ENCODE data around the gene GPR180. TPM values are rescaled to one million over a fixed set of nuclear protein-coding genes. Genes with fewer than 3 reads are reported as not detected.

The GPR180 gene
- total RNA-seq, 1 donor from 2014 or later = 5.5 TPM

DNA sequence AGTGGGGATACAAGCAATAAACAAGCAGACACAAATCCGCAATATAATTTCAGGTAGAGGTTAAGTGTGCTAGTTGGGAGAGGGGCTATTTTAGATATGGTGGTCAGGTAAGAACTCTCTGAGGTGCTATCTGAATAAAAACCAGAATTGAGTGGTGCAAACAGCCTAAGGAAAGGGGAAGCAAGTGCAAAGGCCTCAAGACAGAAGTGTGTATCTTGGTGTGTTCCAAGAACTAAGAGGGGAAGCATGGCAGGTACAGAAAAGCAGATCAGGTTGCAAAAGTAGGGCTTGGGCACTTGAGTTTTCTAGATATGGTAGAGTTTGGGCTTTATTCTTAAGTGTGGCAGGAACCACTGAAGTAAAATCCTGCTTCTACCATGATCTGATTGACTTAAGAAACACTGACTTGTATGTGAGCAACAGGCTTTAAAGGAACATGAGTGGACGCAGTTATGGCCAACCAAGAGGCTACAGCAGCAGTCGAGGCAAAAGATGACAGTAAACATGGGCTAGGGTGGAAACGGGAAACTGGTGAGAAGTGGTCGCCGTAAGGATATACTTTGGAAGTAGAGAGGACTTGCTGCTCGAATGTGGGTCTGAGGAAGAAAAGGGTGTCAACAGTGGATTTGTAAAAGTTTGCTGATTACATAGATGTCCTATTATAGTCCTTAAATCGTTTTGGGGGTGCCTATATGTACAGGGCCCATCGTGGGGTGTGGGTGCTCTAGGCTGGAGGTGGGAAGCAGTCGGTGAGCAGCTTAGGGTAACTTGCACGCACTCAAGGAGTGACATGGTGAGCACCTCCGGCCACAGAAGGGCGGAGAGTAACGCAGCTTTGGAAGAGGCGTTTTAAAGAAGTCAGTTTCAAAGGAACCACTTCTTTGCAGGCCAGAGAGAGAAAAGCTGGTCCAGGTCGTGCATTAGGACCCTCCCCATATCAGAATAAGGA lies 6.4 kb upstream of the GPR180 start:
- DNase-seq = no peak
- intact Hi-C loops (cut with DNase I) = no loop called here
- ATAC-seq (ENCODE audit: poor library complexity) = peak; percentile 61

DNA sequence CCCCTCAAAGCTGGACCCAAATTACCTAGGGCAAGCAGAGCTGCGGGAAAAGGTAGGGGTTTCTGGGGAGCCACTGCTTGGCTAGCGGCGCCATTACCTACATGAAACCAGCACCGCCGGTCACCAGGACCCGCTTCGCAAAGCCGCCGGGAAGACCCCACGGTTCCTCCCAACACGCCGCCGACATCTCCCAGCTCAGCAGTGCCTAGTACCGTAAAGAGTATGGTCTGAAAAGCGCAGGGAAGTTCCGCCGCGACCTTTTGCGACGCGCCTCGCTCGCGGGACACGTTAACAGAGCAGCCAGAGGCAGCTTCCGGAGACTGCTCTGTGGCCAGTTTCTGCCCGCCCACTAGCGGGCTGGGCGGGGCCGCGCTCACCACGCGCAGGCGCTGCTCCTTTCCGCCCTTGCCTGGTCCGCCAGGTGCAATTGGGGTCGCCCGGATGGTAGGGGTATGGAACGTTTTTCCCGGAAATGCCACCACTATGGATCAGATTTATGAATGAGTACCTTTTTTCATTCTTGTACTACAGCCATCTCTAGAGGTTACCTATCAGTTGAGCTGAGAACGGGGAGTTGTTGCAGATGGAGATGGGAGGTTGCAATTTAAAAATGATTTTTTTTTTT lies 5.6 kb upstream of the GPR180 start, which contains the start of gene TGDS:
TGDS (minus strand) TSS at position 203 of the 625 bp plus-strand sequence; CDS start at position 187, 16 bp downstream.
- DNase-seq = peak; percentile 96
- peak; percentile 100 for ATAC-seq (ENCODE audit: poor library complexity)
- intact Hi-C loops (cut with DNase I) = no loop called here

GRCh38 chr13:94596575-94596971 lies 5.1 kb upstream of the GPR180 start:
- no peak for DNase-seq
- intact Hi-C loops (cut with DNase I) = no loop called here
- no peak for ATAC-seq (ENCODE audit: poor library complexity)

- ATAC-seq (ENCODE audit: poor library complexity) = no peak
- no peak for DNase-seq
- intact Hi-C loops (cut with DNase I) = no loop called here
These were observed 3.4 kb upstream of the GPR180 start for GRCh38 chr13:94598281-94598680.

DNA sequence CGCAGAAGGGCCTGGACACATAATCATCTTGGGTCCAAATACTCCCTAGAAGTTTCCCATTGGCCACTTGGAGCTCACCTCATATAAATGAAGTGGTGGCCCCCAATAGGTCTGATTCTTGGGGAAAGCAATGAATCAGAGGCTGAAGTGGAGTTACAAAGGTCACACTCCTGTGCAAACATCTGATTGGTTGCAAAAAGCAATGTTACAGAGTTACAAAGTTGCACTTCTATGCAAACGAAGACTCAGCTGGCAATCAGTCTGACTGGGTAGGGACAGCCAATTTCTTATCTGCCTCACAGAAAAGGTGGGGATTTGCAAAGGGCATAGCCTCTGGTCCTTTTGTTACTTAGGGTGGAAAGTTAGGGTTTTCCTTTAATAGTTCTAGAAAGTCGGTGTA lies 1.8 kb upstream of the GPR180 start:
- no peak for ATAC-seq (ENCODE audit: poor library complexity)
- intact Hi-C loops (cut with DNase I) = no loop called here

DNA sequence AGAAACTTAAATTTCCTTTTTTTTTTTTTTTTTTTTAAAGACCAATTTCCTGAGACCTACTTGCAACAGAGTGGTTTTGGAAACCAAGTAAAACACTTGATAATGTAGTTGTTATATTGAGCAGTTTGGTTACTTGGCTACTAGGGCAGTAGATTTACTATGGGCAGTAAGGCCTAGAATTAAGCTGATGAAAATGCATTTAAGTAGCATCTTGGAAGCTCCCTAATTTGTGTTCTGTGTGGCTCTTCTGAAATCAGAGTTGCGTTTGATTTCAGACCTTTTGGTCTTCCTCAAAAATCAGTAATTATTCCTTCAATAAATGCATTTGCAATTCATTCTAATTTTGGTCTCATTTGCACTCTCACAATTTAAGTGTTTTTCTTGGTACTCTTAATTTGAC lies 810 bp downstream of the GPR180 start:
- DNase-seq (no peak), ATAC-seq (ENCODE audit: poor library complexity) (no peak)
- intact Hi-C loops (cut with DNase I) = no loop called here

More for the DNA sequence above, 1.8 kb upstream of the GPR180 start:
- DNase-seq = no peak

- ATAC-seq (ENCODE audit: poor library complexity) (no peak), DNase-seq (no peak)
- intact Hi-C loops (cut with DNase I) = no loop called here
These were observed 5.4 kb downstream of the GPR180 start for GRCh38 chr13:94607056-94607455.

DNA sequence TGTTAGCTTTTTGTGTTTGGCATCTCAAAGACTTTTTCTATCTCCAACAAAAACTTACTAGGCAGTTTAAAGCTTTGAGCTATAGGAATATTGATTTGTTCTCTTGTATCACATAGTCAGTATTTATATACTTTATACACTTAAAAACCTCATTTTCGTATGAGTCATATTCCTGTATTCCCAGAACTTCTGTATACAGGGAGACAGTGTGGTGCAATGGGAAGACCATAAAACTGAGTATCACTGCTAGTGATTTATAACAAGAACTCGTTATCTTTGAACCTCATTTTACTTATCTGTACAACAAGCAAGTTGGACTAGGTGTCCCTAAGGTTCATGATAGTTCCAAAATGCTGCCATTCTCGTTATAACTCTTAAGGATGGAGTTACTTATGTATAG lies 6.3 kb downstream of the GPR180 start:
- DNase-seq (no peak), ATAC-seq (ENCODE audit: poor library complexity) (peak; percentile 24)
- intact Hi-C loops (cut with DNase I) = no loop called here

DNA sequence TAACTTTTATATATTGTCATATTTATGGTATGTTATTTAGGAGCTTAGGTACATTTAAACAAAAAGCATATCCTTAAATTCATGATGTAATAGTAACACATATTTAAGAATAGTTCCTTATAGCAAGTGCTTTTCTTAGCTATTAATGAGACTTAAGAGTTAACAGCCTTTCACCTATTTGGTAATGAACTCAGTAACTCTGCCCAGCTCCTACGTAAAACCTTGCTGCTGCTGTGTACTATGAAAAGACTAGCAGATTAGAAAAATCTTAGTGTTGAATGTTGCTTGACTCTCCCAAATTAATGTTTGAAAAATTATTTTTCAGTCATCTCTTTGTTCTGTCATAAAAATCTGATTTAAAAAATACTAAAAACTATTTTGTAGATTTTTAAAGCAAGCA lies 6.9 kb downstream of the GPR180 start:
- ATAC-seq (ENCODE audit: poor library complexity) (peak; percentile 93), DNase-seq (no peak)
- intact Hi-C loops (cut with DNase I) = no loop called here

DNA sequence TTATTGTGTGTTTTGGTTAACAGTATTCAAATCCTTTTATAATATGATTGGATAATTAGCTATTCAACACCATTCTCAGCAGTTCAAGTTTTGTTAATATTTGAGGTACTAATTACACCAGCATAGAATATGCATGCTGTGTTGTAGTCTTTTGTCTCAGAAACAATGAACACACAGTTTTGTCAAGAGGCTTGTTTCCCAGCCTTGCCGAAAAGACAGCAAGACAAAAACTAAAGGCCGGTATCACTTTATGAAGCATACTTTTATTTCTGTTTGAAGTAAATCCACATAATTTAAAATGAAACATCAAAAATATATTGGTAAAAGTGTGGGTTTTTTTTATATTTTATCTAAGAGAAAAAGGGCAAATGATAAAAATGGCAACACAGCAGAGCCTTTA lies 7.5 kb downstream of the GPR180 start:
- intact Hi-C loops (cut with DNase I) = no loop called here
- ATAC-seq (ENCODE audit: poor library complexity) = no peak
- no peak for DNase-seq

DNA sequence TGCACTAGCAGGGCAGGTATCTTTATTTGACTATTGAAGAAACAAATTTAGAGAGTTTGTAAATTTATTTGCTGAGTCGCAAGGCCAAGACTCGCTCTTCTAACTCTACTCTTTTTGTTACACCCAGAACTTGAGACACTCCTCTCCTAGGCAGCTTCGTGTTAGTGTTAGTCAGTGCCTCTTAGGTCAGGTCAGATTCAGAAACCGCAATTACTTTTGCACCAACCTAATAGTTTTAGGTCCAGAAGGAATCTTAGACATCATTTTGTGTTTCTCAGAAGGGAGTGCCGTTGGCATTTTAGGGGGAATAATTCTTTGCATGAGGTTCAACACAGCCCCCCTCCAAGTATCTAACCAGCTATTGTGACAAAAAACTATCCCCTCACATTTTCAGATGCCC lies 8.8 kb downstream of the GPR180 start:
- DNase-seq (no peak), ATAC-seq (ENCODE audit: poor library complexity) (no peak)
- intact Hi-C loops (cut with DNase I) = no loop called here

DNA sequence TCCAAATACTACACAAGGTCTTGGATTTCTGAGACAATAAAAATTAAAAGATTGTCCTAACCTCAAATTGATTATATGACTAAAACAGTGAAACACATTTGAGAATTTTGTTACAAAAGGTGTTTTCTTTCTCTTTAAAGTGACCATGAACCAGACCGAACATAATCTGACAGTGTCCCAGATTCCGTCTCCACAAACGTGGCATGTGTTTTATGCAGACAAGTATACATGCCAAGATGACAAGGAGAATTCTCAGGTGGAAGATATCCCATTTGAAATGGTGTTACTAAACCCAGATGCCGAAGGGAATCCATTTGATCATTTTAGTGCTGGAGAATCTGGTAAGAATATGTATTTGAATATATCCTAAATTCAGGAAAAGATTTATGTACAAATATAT lies 10.4 kb downstream of the GPR180 start:
- intact Hi-C loops (cut with DNase I) = no loop called here
- ATAC-seq (ENCODE audit: poor library complexity) = no peak
- DNase-seq = no peak

DNA sequence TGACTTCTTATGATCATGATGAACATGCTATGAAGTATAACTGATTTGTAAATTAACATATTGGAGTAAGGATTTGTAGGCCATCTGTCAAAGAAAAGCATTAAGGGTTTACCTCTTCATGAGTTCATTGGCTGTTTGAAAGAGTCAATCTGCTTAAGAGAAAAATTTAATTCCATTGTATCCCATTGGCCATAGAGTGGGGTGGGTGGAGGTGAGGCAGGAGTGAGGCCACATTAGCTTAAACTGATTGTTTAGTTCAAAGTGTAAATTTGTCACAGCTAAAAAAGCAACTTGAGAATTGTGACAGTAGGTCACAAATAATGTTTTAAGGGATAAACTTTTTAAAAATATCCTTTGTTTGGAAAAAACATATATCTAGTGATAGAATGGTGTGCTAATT lies 11.4 kb downstream of the GPR180 start:
- DNase-seq = no peak
- intact Hi-C loops (cut with DNase I) = no loop called here
- ATAC-seq (ENCODE audit: poor library complexity) = no peak

DNA sequence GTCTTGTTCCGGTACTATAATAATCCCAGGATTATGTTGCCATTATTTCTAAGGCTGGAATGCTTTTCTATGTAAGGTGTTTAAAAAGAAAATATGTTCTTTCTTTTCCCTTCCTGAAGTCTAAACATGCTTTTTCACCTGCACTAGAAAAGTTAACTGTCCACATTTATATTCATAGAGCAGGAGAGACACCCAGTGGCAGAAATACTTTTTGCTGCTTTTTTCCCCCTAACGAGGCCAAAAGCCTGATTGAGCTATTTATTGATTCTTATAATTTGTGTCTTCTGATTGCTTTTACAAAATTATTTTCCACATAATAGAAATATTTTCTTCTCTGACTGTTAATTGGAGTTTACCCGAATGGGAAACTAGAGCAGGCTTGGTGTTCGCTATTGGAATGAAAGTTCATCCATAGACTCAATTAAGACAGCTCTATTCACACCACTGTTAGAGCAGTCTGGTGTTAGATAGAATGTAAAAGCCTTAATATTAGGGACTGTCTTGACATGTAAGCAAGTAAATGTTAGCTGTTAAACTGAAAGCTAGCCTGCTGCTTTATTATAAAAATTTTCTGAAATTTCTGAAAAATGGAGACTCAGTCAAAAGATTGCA lies 15.8 kb downstream of the GPR180 start:
- intact Hi-C loops (cut with DNase I) = loop anchor here (2.0 kb wide), 1 partner anchor 183 kb away; no protein-coding TSS in a partner anchor
- DNase-seq (no peak), ATAC-seq (ENCODE audit: poor library complexity) (peak; percentile 77)

GRCh38 chr13:94620286-94620896 lies 18.7 kb downstream of the GPR180 start:
- ATAC-seq (ENCODE audit: poor library complexity) = no peak
- DNase-seq = no peak
- intact Hi-C loops (cut with DNase I) = no loop called here

- intact Hi-C loops (cut with DNase I) = no loop called here
- DNase-seq (no peak), ATAC-seq (ENCODE audit: poor library complexity) (no peak)
These were observed 20.7 kb downstream of the GPR180 start for GRCh38 chr13:94622344-94622743.

DNA sequence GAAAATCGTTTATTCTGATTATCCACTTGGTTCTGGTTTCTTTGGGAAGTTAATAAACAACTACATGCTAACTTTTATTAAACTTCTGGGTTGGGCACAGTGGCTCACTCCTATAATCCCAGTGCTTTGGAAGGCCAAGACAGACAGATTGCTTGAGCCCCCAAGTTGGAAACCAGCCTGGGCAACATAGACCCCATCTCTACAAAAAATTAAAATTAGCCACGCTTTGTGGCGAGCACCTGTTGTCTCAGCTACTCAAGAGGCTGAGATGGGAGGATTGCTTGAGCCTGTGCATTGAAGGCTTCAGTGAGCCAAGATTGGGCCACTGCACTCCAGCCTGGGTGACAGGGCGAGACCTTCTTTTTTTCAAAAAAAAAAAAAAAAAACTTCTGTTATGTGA lies 21.7 kb downstream of the GPR180 start:
- intact Hi-C loops (cut with DNase I) = no loop called here
- DNase-seq = no peak
- no peak for ATAC-seq (ENCODE audit: poor library complexity)

- intact Hi-C loops (cut with DNase I) = no loop called here
- ATAC-seq (ENCODE audit: poor library complexity) (peak; percentile 68), DNase-seq (no peak)
These were observed 29.2 kb downstream of the GPR180 start for GRCh38 chr13:94630858-94631257.

Measured in Right ventricle myocardium superior (tissue), 1 donor.